Choroid plexus epithelial cell (primary cell): ENCODE data around the gene GJB6.

Experiments
- DNase-seq: peaks from one replicate; pipeline ENCODE4 v3.0.0-alpha.2; 2010; ENCODE audit warnings: low read depth
- H3K4me3 ChIP-seq: 2 replicates; pipeline ENCODE4 v1.5.1; 2011; ENCODE audit warnings: low read depth, mild to moderate bottlenecking, control low read depth, low read length, moderate library complexity
- TF ChIP-seq, protein P1 (sequence below): conservative IDR thresholded peaks from 2 replicates; pipeline ENCODE4 v1.5.1; 2011; ENCODE audit warnings: low read depth, mild to moderate bottlenecking, control low read depth, inconsistent platforms, low read length, moderate library complexity

GJB6 gene

DNA sequence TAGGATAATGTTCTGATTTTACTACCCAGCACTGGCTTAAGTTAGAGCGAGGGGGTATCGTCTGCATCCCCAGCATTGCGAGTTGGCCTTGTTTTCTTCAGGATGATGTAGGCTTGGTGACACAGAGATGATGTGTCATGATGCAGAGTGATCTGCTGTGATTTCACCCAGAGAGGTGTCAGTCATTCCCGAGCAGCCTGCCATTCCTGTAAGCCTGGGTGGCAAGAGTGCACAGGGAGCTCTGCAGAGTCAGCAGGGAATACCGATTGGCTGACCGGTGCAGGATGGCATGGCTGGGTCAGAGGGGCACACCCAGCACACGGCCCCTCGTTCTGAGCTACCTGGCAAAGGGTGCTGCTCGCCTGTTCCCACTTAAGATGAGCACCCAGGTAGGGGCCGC lies 15.8 kb upstream of the GJB6 start:
- no peak overlapping the region for H3K4me3 ChIP-seq
- DNase-seq, result no peak
- TF ChIP-seq, protein P1, sequence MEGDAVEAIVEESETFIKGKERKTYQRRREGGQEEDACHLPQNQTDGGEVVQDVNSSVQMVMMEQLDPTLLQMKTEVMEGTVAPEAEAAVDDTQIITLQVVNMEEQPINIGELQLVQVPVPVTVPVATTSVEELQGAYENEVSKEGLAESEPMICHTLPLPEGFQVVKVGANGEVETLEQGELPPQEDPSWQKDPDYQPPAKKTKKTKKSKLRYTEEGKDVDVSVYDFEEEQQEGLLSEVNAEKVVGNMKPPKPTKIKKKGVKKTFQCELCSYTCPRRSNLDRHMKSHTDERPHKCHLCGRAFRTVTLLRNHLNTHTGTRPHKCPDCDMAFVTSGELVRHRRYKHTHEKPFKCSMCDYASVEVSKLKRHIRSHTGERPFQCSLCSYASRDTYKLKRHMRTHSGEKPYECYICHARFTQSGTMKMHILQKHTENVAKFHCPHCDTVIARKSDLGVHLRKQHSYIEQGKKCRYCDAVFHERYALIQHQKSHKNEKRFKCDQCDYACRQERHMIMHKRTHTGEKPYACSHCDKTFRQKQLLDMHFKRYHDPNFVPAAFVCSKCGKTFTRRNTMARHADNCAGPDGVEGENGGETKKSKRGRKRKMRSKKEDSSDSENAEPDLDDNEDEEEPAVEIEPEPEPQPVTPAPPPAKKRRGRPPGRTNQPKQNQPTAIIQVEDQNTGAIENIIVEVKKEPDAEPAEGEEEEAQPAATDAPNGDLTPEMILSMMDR, result no peak

GRCh38 chr13:20247403-20247802 lies 15.3 kb upstream of the GJB6 start:
- no peak overlapping the region for H3K4me3 ChIP-seq
- DNase-seq, result no peak
- TF ChIP-seq, protein P1, result no peak

- TF ChIP-seq, protein P1, result no peak
- no peak for DNase-seq
- H3K4me3 ChIP-seq, result no peak overlapping the region
These were observed 9.5 kb upstream of the GJB6 start for GRCh38 chr13:20241593-20241992.

DNA sequence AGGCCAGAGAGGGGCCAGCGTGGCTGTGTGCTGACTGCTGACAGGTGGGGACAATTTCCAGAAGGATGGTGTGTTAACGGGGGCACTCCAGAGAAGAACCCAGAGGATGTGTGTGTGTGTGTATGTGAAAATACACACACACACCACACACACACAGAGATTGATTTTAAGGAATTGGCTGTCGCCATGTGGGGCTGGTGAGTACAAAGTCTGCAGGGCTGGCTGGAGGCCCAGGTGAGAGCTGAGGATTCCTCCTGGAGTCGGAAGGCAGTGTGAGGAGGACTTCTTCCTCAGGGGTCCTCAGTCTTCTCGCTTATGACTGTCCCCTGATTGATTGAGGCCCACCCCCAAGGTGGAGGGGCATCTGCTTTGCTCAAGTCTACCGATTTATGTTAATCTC lies 7.6 kb upstream of the GJB6 start:
- H3K4me3 ChIP-seq, result no peak overlapping the region
- TF ChIP-seq, protein P1, result no peak
- DNase-seq, result no peak

DNA sequence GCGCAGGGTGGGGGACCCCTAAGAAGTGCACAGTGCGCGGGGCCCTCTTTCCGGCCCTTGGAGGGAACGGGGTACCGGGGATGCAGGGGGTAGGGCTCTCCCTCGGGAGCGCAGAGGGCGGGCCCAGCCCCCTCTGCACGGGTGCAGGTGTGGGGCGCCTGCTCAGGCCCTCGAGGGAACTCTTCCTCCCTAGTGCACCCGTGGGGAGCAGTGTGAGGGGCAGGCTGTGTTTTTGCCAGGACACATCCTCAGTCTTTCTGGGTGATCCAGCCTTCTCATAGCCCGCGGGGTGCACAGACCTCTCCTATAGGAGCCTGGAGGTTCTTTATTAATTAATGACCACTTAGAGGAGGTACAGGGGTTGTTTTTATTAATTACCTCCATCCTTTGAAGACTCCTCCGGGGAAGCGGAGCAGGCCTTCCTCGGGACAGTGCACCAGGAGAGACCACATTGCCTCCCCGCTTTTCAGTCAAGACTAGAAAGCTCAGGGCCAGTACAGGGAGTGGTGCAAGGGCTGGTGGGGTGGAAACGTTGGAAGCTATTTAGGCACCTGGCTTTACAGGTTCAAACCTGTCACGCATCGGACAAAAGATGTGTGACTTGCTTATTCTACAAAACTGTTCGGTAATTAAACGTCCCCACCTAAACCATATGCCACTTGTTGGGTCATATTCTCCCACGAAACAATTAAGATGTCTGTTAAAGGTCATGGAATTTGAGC lies 598 bp upstream of the GJB6 start:
- H3K4me3 ChIP-seq, result no peak overlapping the region
- no peak for DNase-seq
- TF ChIP-seq, protein P1, result no peak

- DNase-seq, result no peak
- TF ChIP-seq, protein P1, result no peak
- H3K4me3 ChIP-seq, result no peak overlapping the region
These were observed 943 bp downstream of the GJB6 start for GRCh38 chr13:20230913-20231838.

- TF ChIP-seq, protein P1, result no peak
- no peak overlapping the region for H3K4me3 ChIP-seq
- DNase-seq, result no peak
These were observed 4.4 kb downstream of the GJB6 start for GRCh38 chr13:20227730-20228129.
